Ishikawa (cell line): Measurements from ENCODE around the gene PRCC.

Source experiments
- CEBPB ChIP-seq: IDR thresholded peaks from 2 replicates; pipeline ENCODE4 v1.6.1; 2012
- CREB1 ChIP-seq: IDR thresholded peaks from 2 replicates; pipeline ENCODE4 v1.6.1; 2012; ENCODE audit warnings: low read depth
- EGR1 ChIP-seq: IDR thresholded peaks from 2 replicates; pipeline ENCODE4 v1.6.1; 2012
- EP300 ChIP-seq: IDR thresholded peaks from 2 replicates; pipeline ENCODE4 v1.6.1; 2012; ENCODE audit warnings: borderline replicate concordance
- FOXM1 ChIP-seq: IDR thresholded peaks from 2 replicates; pipeline ENCODE4 v1.6.1; 2012; ENCODE audit warnings: low read depth, borderline replicate concordance
- MAX ChIP-seq: IDR thresholded peaks from 2 replicates; pipeline ENCODE4 v1.6.1; 2012
- NFIC ChIP-seq: IDR thresholded peaks from 2 replicates; pipeline ENCODE4 v1.6.1; 2012
- RAD21 ChIP-seq: IDR thresholded peaks from 2 replicates; pipeline ENCODE4 v1.6.1; 2012; ENCODE audit warnings: low read depth
- REST ChIP-seq: IDR thresholded peaks from 2 replicates; pipeline ENCODE4 v1.6.1; 2012; ENCODE audit warnings: low read depth, mild to moderate bottlenecking
- TAF1 ChIP-seq: IDR thresholded peaks from 2 replicates; pipeline ENCODE4 v1.6.1; 2012; ENCODE audit warnings: low read depth, mild to moderate bottlenecking
- TCF12 ChIP-seq: IDR thresholded peaks from 2 replicates; pipeline ENCODE4 v1.6.1; 2012; ENCODE audit warnings: low read depth
- TEAD4 ChIP-seq: IDR thresholded peaks from 2 replicates; pipeline ENCODE4 v1.6.1; 2012
- USF1 ChIP-seq: IDR thresholded peaks from 2 replicates; pipeline ENCODE4 v1.6.1; 2012
- YY1 ChIP-seq: IDR thresholded peaks from 2 replicates; pipeline ENCODE4 v1.6.1; 2012; ENCODE audit warnings: low read depth
- ZBTB7A ChIP-seq: IDR thresholded peaks from 2 replicates; pipeline ENCODE4 v1.6.1; 2012; ENCODE audit warnings: low read depth

Gene PRCC

GRCh38 chr1:156842618-156843300, 75.4 kb downstream of the PRCC start:
- no peak for TF ChIP-seq RAD21
- no peak for TF ChIP-seq YY1
- TF ChIP-seq REST = no peak
- TF ChIP-seq NFIC = no peak
- no peak for TF ChIP-seq EP300
- no peak for TF ChIP-seq ZBTB7A
- no peak for TF ChIP-seq FOXM1
- TF ChIP-seq TEAD4 = no peak
- TF ChIP-seq CEBPB = no peak
- TF ChIP-seq EGR1 = no peak
- TF ChIP-seq MAX = no peak
- no peak for TF ChIP-seq TAF1
- TF ChIP-seq CREB1 = no peak
- TF ChIP-seq USF1 = no peak
- no peak for TF ChIP-seq TCF12

GRCh38 chr1:156844102-156844501, 76.8 kb downstream of the PRCC start:
- TF ChIP-seq TAF1 = no peak
- no peak for TF ChIP-seq RAD21
- no peak for TF ChIP-seq EP300
- TF ChIP-seq USF1 = no peak
- no peak for TF ChIP-seq EGR1

GRCh38 chr1:156844638-156845037, 77.3 kb downstream of the PRCC start:
- no peak for TF ChIP-seq MAX
- TF ChIP-seq FOXM1 = no peak
- TF ChIP-seq TEAD4 = no peak
- TF ChIP-seq EP300 = no peak
- no peak for TF ChIP-seq RAD21
- no peak for TF ChIP-seq NFIC
- TF ChIP-seq ZBTB7A = no peak
- no peak for TF ChIP-seq REST
- no peak for TF ChIP-seq EGR1
- TF ChIP-seq USF1 = no peak
- no peak for TF ChIP-seq CEBPB
- no peak for TF ChIP-seq TCF12
- no peak for TF ChIP-seq TAF1
- no peak for TF ChIP-seq YY1
- TF ChIP-seq CREB1 = no peak

- TF ChIP-seq RAD21 = no peak
- no peak for TF ChIP-seq USF1
- TF ChIP-seq CREB1 = no peak
- no peak for TF ChIP-seq CEBPB
- no peak for TF ChIP-seq EP300
- TF ChIP-seq TEAD4 = no peak
- no peak for TF ChIP-seq ZBTB7A
- TF ChIP-seq FOXM1 = no peak
- TF ChIP-seq REST = no peak
Measured at GRCh38 chr1:156845055-156845952, 78.0 kb downstream of the PRCC start.
